ENCODE results near the gene CEPT1. TPM values are rescaled to one million over a fixed set of nuclear protein-coding genes. Genes with fewer than 3 reads are reported as not detected.

The CEPT1 gene
- total and polyA plus RNA-seq, 2 of the 8 experiments (the other 6 are each of a cell fraction or from before 2014, with no cell fraction given), result 18.5 to 28.6 TPM

GRCh38 chr1:111139956-111140679 lies at the start of gene CEPT1, which contains the start of gene DRAM2 (continued):
- TF ChIP-seq CTCF (IDR thresholded peaks at IDR 0.05; ENCODE audit: control extremely low read depth in 1 of 3, insufficient read depth in 1 of 3, low read depth in 1 of 3, low read length in 3 of 3) (no peak), NRF1 (IDR thresholded peaks at IDR 0.05; ENCODE audit: low read depth, low read length) (no peak), CHD1 (IDR thresholded peaks at IDR 0.05; ENCODE audit: low read depth, low read length) (no peak), CEBPB (IDR thresholded peaks at IDR 0.05; ENCODE audit: low read depth, low read length) (no peak), SAP30 (IDR thresholded peaks at IDR 0.05; ENCODE audit: insufficient read depth, insufficient replicate concordance, low read length) (no peak), MAFK (IDR thresholded peaks at IDR 0.05; ENCODE audit: low read depth, low read length) (no peak), USF2 (IDR thresholded peaks at IDR 0.05; ENCODE audit: low read length) (no peak), BRCA1 (IDR thresholded peaks at IDR 0.05; ENCODE audit: low read depth, low read length) (no peak), SIRT6 (IDR thresholded peaks at IDR 0.05; ENCODE audit: low read length) (no peak), TEAD4 (IDR thresholded peaks at IDR 0.05; ENCODE audit: low read depth, low read length) (no peak), ATF3 (IDR thresholded peaks at IDR 0.05; ENCODE audit: insufficient read depth, low read depth, low read length) (peak; percentile 80), SP2 (IDR thresholded peaks at IDR 0.05; ENCODE audit: low read length) (no peak), PHF8 (conservative IDR thresholded peaks at IDR 0.05; ENCODE audit: low read depth, low read length) (peak; percentile 84), MAX (IDR thresholded peaks at IDR 0.05) (no peak; the same call in 1 of the 2 replicates), ATF2 (IDR thresholded peaks at IDR 0.05; ENCODE audit: low read length) (0 out of 2 replicates have a peak, but pooled peaks have one; percentile 21), RFX5 (IDR thresholded peaks at IDR 0.05; ENCODE audit: borderline replicate concordance, low read depth, low read length) (no peak), EGR1 (IDR thresholded peaks at IDR 0.05; ENCODE audit: borderline replicate concordance, low read depth, low read length) (no peak), CBX8 (IDR thresholded peaks at IDR 0.05; ENCODE audit: borderline replicate concordance, low read depth, low read length) (no peak), ASH2L (IDR thresholded peaks at IDR 0.05; ENCODE audit: low read length) (peak; percentile 66)
